ENCODE data around the gene SPHK2.

- TF ChIP-seq POLR2A (IDR thresholded peaks at IDR 0.05; ENCODE audit: low read length) (peak; percentile 22), GATA1 (IDR thresholded peaks at IDR 0.05; ENCODE audit: low read depth, low read length) (no peak)
Observed at GRCh38 chr19:48631225-48631624, 11.9 kb downstream of the SPHK2 start.
